NOMO-1 treated with dmso at 0.1 percent for 144 hours (cell line): ENCODE results near the gene CATSPERE.
A peak's percentile ranks its signal among the peaks of the same experiment; 100 is the strongest.
"Not testable (repeated sequence)": the region's sequence is repeated elsewhere in the genome, so short reads cannot be mapped to it uniquely, and the experiment has no call there.

ENCODE experiments used
- DNase-seq: peaks from one replicate; lab custom pipeline; 2025; ENCODE audit not compliant: unreplicated experiment; lab: John Stamatoyannopoulos, UW

The CATSPERE gene

GRCh38 chr1:244661569-244662312 lies 200.7 kb downstream of the CATSPERE start:
- not testable (repeated sequence) for DNase-seq

GRCh38 chr1:244662599-244662998 lies 201.5 kb downstream of the CATSPERE start:
- no peak for DNase-seq

GRCh38 chr1:244664353-244664752 lies 203.3 kb downstream of the CATSPERE start:
- DNase-seq = no peak

- DNase-seq = peak; percentile 33
Measured at GRCh38 chr1:244665771-244666217, 204.7 kb downstream of the CATSPERE start.

GRCh38 chr1:244666672-244667418 lies 205.8 kb downstream of the CATSPERE start:
- DNase-seq = peak; percentile 5

- DNase-seq = no peak
Measured at GRCh38 chr1:244667797-244668196, 206.7 kb downstream of the CATSPERE start.

- DNase-seq = no peak
Measured at GRCh38 chr1:244672946-244673682, 212.0 kb downstream of the CATSPERE start.

GRCh38 chr1:244674446-244674845 lies 213.4 kb downstream of the CATSPERE start:
- DNase-seq = no peak

- DNase-seq = no peak
Measured at GRCh38 chr1:244675167-244675566, 214.1 kb downstream of the CATSPERE start.

- no peak for DNase-seq
Measured at GRCh38 chr1:244678697-244679096, 217.6 kb downstream of the CATSPERE start.

- no peak for DNase-seq
Measured at GRCh38 chr1:244680667-244681066, 219.6 kb downstream of the CATSPERE start.

- DNase-seq = not testable (repeated sequence)
Measured at GRCh38 chr1:244682087-244682486, 221.0 kb downstream of the CATSPERE start.
